Medulla oblongata (tissue), 1 donor: Measurements from ENCODE around the gene NLRP4.

Experiments
- DNase-seq: peaks from one replicate; pipeline ENCODE4 v3.0.0-alpha.2; 2015; ENCODE audit errors: extremely low spot score

Gene NLRP4, protein sequence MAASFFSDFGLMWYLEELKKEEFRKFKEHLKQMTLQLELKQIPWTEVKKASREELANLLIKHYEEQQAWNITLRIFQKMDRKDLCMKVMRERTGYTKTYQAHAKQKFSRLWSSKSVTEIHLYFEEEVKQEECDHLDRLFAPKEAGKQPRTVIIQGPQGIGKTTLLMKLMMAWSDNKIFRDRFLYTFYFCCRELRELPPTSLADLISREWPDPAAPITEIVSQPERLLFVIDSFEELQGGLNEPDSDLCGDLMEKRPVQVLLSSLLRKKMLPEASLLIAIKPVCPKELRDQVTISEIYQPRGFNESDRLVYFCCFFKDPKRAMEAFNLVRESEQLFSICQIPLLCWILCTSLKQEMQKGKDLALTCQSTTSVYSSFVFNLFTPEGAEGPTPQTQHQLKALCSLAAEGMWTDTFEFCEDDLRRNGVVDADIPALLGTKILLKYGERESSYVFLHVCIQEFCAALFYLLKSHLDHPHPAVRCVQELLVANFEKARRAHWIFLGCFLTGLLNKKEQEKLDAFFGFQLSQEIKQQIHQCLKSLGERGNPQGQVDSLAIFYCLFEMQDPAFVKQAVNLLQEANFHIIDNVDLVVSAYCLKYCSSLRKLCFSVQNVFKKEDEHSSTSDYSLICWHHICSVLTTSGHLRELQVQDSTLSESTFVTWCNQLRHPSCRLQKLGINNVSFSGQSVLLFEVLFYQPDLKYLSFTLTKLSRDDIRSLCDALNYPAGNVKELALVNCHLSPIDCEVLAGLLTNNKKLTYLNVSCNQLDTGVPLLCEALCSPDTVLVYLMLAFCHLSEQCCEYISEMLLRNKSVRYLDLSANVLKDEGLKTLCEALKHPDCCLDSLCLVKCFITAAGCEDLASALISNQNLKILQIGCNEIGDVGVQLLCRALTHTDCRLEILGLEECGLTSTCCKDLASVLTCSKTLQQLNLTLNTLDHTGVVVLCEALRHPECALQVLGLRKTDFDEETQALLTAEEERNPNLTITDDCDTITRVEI

DNA sequence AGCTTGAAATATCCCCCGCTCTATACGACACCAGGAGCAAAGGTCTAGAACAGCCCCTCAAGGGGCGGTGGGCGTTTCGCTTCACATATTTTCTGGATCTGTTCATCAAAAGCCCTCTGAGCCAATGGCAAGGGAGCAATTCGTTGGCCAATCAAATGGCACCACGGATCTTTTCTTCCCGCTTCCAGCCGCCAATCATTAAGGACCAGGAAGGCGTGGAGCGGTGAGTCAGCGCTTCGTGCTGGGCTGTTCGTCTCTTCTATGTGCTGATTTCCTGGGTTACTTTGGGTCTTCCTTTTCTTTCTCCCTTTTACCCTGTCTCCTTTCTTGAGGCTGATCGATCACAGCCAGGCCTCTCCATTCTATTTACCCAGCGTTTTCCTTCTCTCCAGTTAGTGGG lies at the start of gene NLRP4:
TSS of gene NLRP4 (plus strand) at position 201 of the 400 bp plus-strand sequence. CDS start 15,541 bp downstream, outside the sequence.
- DNase-seq, result no peak

DNA sequence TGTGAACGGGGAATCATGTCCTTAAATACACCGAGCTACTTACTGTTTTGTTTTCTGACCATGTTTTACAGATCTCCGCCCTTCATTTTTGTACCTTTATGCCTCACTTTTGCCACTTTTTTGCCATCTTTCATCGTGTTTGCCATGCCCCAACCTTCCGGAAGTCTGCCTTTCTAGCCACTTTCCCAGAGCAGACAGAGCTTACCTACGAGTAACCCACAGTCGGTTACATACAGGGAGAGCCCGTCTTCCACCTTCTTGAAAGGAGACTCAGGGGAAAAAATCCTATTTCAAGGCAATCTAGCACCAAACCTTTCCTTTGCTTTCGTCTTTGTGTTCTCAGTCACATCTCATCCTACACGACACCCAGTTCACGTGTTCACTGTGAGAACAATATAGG lies 41.3 kb upstream of the NLRP4 start:
- no peak for DNase-seq

DNA sequence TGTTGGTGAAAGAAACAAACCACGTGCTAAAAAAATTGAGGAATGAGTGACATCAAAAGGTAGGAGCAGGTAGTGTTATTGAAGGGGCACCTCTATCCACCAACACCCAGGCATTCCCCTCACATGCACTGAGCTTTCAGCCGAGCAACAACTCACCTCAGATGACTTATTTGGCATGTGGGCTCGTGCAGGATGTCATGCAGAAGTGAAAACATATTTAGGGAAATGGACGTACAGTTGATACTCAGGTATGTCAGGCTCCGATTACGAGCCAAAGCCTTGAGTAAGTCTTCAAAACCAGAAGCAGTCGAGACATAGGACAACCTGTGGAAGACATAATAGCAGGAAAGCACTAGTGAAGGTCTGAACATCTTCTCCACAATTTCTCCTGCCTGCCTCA lies 34.9 kb upstream of the NLRP4 start:
- no peak for DNase-seq

DNA sequence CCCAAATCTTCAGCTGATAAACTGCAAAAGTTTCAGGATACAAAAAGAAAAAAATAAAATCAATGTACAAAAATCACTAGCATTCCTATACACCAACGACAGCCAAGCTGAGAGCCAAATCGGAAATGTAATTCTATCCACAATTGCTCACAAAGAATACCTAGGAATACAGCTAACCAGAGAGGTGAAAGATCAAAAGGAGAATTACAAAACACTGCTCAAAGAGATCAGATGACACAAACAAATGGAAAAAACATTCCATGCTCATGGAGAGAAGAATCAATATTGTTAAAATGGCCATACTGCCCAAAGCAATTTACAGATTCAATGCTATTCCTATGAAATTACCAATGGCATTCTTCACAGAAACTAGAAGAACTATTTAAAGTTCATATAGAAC lies 34.1 kb upstream of the NLRP4 start:
- DNase-seq, result no peak

DNA sequence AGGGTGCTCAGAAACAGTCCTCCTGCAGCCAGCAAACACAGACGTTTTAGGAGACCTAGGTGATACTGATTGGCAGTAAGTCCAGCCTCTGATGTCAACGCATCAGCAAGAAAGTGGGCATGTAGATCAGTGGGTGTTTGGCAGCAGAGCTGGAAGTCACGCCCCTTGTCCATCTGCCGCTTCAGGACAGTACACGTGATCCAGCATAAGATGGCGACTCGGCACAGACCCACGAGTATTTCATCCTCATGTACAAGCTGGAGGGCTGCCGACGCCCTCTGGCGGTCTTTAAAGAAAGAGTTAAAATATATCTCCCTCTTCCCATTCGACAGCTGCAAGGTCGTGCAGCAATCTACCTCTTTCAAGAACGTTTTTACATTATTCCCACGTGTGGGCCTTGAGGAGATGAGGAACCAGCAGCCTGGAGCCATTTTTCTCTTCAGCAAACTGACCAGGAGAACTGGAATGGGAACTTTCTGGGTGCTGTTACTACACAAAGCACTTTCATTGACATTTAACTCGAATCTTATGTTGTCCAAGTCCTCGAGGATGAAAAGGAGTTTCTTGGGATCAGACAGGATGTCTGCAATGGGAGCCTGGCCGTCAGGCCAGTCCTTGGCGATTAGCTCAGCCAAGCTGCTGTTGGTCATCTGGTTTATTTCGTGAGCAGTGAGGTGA lies 26.8 kb upstream of the NLRP4 start:
- peak; percentile 50 for DNase-seq

DNA sequence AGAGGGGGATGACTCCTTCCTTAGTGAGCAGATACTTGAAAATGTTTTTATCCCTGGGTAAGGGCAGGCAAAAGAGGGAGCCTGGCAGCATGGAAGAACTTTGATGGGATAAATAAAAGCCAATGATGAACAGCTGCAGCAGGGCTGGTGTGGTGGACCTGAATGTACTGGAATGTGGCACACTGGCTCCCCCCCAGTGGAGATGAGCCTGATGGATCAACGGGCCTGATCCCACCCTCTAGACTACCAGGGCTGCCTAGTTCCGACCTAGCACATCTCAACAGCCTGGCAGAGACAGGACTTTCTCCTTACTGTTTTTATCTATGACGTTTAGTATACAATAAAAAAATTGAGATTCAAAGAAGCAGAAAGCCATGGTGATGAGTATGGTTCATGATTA lies 25.0 kb upstream of the NLRP4 start:
- DNase-seq, result no peak

DNA sequence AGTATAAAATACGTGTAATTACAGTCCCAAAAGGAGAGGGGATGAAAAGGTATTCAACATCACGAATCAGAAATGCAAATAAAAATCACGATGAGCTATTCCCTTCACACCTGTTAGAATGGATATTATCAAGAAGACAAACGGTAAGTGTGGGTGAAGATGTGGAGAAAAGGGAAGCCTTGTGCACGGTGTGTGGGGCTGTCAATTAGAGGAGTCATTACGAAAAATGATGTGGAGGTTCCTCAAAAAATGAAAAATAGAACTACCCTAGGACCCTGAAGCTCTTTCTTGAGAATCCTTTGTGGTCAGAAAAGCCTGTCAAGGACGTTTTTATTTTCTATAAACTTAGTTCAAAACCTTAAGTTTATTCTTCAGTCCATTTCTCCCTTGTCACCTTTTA lies 23.9 kb upstream of the NLRP4 start:
- no peak for DNase-seq

DNA sequence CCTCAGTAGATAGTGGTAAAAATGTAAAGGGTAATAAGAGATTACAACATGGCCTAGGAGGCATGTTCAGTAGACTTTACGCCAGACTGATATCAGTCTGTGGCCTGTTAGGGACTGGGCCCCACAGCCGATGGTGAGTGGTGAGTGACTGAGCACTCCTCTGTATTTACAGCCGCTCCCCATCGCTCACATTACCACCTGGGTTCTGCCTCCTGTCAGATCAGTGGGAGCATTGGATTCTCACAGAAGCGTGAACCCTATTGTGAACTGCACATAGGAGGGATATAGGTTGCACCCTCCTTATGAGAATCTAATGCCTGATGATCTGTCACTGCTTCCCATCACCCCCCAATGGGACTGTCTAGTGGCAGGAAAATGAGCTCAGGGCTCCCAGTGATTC lies 22.4 kb upstream of the NLRP4 start:
- DNase-seq, result no peak

DNA sequence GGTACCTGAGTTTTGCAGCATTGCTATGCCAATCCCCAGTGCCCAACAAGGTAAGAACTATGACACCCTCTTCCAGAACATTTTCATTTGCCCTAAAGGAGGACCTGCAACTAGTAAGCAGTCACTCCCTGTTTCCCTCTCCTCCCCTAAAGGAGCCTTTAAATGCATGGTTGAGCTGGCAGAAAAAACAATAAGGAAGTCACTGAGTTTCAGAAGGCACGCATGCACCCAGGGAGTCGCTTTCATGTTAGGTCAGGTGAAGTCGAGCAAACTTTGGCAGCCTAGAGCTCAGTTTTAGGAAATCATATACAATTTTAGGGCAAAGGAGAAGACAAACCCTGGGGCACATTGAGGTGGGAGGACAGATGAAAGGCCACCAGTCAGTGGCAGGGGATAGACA lies 16.3 kb upstream of the NLRP4 start:
- peak; percentile 18 for DNase-seq

DNA sequence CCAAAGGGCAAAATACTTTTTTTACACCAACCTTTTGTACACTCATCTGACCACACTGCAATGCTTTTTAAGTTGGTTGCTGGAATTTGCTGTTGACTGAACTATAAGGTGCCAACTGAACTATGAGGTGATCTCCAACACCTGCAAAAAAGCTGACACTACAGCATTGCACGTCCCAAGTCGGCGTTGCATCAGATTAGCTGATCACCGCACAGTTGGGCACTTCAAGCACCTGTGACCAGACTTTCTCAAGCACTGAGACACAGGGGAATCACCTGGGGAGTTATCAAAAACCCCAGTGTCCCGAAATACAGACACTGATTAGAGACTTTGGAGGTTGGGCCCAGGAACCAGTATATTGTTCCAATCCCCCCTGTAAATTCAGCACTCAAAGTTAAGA lies 5.7 kb upstream of the NLRP4 start:
- no peak for DNase-seq

DNA sequence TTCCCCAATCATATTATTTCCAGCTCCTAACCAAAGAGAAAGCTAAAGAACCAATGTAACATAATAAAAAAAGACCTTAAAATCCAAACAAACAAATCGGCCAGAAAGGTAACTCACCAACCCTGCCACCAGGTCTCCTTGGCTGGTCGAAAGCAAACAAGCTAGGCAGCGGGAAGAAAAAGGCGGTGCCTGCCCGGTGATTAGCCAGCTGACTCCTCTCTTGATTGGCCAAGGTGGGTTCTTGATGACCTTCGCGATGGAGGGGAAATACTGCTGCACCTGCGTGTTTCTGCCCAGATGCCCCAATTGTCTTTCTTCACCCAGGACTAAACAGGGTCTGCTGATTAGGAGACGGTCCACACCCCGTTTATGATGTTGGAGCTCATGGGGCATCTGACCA lies 4.5 kb upstream of the NLRP4 start, which contains the start of gene NLRP11:
TSS of gene NLRP11 (minus strand) at position 154 of the 400 bp plus-strand sequence. CDS start 13,825 bp downstream, outside the sequence.
- no peak for DNase-seq

DNA sequence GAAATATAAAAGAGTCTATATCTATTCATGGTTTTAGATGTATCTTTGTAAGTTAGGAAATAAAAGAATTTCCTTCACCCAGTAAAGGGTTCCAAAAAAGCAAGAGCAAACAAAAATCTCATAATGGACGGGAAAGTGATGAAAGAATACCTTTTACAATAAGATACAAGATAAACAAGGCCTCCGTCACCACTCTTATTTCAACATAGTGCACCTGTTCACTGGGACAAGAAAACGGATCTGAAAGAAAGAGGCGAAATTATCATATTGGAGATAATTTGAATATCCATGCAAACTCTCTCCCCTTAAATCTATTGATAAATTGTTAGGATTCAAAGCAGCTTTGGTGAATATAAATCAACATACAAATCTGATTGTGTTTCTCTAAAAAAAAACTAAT lies 3.7 kb upstream of the NLRP4 start:
- no peak for DNase-seq

DNA sequence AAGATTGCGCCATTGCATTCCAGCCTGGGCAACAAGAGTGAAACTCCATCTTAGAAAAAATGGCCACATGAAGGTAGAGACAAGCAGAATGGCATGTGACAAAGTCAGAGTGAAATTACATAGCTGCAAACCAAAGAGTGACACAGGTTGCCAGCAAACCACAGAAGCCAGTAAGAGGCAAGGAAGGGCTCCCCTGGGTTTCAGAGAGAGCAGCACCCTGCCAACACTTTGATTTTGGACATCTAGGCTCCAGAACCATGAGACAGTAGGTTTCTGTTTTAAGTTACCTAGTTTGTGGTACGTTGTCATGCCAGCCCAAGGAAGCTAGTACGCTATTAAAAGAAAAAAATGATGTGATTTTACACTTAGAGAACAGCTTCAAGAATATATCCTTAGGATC lies 1.9 kb downstream of the NLRP4 start:
- DNase-seq, result no peak

DNA sequence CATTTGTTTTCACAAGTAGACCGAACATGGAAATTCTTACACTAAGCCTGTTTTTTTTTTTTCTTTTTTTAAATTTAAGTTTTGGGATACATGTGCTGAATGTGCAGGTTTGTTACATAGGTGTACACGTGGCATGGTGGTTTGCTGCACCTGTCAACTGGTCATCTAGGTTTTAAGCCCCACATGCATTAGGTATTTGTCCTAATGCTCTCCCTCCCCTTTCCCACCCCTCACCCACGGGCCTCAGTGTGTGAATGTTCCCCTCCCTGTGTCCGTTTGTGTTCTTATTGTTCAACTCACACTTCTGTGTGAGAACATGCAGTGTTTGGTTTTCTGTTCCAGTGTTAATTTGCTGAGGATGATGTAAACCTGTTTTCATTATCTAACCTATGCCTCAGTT lies 2.6 kb downstream of the NLRP4 start:
- no peak for DNase-seq

DNA sequence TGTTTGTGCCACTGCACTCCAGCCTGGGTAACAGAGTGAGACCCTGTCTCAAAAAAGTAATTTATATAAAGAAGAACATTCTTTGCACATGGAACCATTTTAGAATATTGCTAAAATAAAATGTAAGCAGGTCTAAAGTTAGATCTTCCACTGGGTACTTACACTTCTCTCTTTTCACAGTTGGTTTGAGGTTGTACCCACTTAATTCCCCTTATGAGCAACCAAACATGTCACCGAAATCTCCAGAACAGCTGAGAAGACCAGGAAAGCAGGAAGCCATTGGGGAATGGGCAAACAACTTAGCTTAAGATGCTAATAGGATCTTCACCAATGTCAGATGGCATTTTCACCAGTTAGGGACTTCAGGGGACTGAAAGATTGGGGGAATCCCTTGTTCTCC lies 18.8 kb downstream of the NLRP4 start:
- DNase-seq, result peak; percentile 63

DNA sequence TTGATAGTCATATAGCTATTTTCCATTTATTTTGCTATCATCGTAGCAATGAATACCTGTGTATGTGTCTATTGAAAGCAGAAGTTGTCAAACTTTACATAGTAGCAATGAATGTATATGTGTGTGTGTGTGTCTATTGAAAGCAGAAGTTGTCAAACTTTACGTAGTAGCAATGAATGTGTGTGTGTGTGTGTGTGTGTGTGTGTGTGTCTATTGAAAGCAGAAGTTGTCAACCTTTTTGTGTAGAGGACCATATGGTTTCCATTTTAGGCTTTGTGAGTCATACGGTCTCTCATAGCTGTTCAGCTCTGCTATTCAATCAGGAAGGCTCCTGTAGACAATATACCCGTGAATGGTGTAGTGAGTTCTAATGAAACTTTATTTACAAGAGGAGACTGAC lies 20.8 kb downstream of the NLRP4 start:
- DNase-seq, result peak; percentile 61

DNA sequence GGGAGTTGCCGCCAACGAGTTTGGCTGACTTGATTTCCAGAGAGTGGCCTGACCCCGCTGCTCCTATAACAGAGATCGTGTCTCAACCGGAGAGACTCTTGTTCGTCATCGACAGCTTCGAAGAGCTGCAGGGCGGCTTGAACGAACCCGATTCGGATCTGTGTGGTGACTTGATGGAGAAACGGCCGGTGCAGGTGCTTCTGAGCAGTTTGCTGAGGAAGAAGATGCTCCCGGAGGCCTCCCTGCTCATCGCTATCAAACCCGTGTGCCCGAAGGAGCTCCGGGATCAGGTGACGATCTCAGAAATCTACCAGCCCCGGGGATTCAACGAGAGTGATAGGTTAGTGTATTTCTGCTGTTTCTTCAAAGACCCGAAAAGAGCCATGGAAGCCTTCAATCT lies 21.6 kb downstream of the NLRP4 start:
- no peak for DNase-seq

DNA sequence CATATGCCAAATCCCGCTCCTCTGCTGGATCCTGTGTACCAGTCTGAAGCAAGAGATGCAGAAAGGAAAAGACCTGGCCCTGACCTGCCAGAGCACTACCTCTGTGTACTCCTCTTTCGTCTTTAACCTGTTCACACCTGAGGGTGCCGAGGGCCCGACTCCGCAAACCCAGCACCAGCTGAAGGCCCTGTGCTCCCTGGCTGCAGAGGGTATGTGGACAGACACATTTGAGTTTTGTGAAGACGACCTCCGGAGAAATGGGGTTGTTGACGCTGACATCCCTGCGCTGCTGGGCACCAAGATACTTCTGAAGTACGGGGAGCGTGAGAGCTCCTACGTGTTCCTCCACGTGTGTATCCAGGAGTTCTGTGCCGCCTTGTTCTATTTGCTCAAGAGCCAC lies 22.1 kb downstream of the NLRP4 start:
- DNase-seq, result no peak

DNA sequence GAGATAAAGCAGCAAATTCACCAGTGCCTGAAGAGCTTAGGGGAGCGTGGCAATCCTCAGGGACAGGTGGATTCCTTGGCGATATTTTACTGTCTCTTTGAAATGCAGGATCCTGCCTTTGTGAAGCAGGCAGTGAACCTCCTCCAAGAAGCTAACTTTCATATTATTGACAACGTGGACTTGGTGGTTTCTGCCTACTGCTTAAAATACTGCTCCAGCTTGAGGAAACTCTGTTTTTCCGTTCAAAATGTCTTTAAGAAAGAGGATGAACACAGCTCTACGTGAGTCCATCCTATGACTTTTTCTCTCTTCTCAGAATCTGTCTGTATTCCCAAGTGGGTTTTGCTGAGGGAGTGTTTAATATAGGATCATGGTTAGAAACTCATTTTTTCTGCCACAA lies 22.6 kb downstream of the NLRP4 start:
- no peak for DNase-seq

DNA sequence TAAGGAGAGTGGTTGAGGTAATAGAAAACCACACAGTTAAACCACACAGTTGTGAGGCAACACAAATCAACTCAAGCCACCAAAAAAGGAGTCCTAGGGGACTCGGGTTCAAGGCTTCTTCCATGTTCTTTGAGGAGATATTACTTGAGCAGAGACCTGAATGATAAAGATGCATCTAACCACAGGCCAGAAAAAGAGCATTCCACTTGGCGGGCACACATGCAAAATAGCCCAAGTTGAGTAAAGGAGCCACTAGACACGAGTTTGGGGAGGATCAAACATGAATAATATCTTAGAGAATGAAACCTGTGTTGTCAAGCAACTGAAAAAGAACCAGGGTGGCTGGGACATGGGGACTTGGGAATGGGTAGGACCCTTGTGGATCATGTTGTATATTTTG lies 30.2 kb downstream of the NLRP4 start:
- DNase-seq, result no peak

DNA sequence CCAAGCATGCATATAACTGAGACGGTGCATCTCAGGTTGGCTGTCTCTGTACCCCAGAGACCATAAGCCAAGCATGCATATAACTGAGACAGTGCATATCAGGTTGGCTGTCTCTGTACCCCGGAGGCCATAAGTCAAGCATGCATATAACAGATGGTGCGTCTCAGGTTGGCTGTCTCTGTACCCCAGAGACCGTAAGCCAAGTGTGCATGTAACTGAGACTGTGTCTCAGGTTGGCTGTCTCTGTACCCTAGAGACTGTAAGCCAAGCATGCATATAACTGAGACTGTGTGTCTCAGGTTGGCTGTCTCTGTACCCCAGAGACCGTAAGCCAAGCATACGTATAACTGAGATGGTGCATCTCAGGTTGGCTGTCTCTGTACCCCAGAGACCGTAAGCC lies 30.8 kb downstream of the NLRP4 start:
- no peak for DNase-seq

DNA sequence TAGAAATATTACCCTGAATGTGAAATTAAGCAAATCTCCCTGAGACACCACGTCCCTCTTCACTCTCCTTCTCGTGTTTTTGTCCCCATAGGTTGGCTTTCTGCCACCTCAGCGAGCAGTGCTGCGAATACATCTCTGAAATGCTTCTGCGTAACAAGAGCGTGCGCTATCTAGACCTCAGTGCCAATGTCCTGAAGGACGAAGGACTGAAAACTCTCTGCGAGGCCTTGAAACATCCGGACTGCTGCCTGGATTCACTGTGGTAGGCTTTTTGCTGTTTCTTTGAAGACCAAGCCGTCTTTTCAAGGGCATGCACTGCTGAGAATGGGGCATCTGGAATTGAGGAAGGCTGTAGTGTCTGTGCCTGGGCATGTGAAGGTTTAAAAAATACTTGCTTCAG lies 34.4 kb downstream of the NLRP4 start:
- DNase-seq, result no peak
